HepG2 (cell line): Measurements from ENCODE around the gene RNASE11.

Source experiments
- BHLHE40 ChIP-seq: IDR thresholded peaks from 2 replicates; pipeline ENCODE4 v1.6.1; 2011; ENCODE audit warnings: low read length, improper control_type of control experiment
- JUNB ChIP-seq: sonication (generic); formaldehyde crosslinking; IDR thresholded peaks from 2 replicates; pipeline ENCODE4 v1.8.0; 2022; ENCODE audit warnings: missing genetic modification reagents, mild to moderate bottlenecking, borderline replicate concordance
- ZNF792 ChIP-seq: IDR thresholded peaks from 2 replicates; pipeline ENCODE4 v1.6.1; 2016

- TF ChIP-seq JUNB (CRISPR knock-in tag): no peak
- no peak for TF ChIP-seq ZNF792 (CRISPR knock-in tag)
- TF ChIP-seq BHLHE40: no peak
These were observed 39.2 kb downstream of the RNASE11 start for GRCh38 chr14:20548414-20549158.
